Skin epidermis (tissue), 12 donors: ENCODE measurements around the gene MAD1L1.

Experiments
- H3K27ac ChIP-seq, 21 experiments: fragments of 200-600 bp; sonication (generic) in 11 of 21; one replicate each; pipeline ENCODE4 v1.5.0; 2020; ENCODE audit warnings: mild to moderate bottlenecking in 3 of 21, inconsistent platforms in 2 of 21, moderate library complexity in 2 of 21
- H3K4me3 ChIP-seq, 7 experiments: fragments of 200-600 bp; sonication (generic) in 2 of 7; one replicate each; pipeline ENCODE4 v1.5.0; 2020; ENCODE audit warnings: inconsistent platforms in 2 of 7, mild to moderate bottlenecking in 2 of 7, moderate library complexity in 1 of 7

MAD1L1 gene

DNA sequence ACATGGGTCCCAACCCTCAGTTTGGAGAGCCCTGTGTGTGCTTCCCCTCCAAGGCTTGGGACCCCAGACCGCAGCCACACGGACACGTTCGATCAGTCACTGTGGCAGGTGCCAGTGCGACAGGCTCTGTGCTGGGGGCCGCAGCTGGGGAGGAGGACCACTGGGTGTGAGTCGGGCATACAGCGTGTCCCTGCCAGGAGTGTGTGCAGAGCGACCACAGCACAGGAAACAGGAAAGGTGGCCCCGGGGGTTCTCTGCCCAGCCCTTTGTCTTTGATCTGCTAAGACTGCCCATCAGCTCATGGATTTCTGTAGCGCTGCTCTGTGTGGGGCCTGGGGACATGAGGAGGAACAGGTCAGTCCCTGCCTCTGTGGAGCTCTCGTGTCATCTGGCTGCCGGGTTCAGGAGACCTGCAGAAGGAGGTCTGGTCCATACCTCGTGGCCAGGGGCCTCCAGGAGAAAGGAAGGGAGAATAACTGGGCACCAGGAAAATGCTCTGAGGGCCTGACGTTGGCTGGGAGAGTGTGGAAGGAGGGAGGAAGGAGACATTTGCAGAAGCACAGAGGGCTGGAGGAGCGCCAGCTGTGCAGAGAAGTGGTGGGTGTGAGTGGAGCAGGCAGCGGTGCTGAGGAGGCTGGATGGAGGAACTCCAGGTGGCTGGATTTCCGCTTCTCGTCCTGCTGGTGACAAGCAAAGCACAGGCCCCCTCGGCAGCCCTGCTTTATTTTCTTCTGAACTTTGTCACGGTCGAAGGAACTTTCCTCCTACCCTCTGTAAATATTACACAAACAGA, 13.3 kb upstream of the MAD1L1 start:
- H3K27ac ChIP-seq: peak overlapping the region in 1 of 21 experiments; percentile 10
- no peak overlapping the region for H3K4me3 ChIP-seq

DNA sequence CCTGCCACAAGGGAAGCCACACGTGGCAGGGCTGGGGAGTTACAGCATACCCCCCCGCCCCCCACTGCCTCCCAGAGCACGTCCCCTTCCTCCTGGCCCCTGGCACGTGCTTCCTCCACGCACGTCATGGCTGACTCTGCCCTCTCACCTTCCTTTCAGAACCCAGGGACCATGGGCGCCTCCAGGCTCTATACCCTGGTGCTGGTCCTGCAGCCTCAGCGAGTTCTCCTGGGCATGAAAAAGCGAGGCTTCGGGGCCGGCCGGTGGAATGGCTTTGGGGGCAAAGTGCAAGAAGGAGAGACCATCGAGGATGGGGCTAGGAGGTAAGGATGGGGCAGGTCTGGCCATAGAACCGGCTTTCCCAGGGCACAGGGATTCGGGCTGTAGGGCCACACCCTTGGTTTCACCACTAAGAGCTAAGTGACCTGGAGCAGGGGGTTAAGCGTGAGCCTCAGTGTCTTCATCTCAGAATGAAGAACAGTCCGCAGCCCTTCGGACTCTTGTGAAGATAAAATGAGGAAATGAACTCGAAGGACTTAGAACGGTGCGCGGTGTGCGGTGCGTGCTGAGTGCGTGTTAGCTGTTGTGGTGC, 11.8 kb upstream of the MAD1L1 start:
- Histone ChIP-seq H3K4me3 (no peak overlapping the region), H3K27ac (no peak overlapping the region)

DNA sequence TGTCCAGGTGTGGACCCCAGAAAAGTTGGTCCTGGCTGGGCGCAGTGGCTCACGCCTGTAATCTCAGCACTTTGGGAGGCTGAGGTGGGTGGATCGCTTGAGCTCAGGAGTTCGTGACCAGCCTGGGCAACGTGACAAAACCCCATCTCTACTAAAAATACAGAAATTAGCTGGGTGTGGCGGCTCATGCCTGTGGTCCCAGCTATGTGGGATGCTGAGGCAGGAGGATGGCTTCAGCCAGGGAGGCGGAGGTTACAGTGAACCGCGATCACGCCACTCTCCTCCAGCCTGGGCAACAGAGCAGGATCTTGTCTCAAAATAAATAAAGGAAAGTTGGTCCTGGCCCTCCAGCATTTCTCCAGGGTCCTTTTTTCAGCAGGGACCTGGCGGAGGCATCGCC, 10.7 kb upstream of the MAD1L1 start:
- no peak overlapping the region for H3K27ac ChIP-seq
- no peak overlapping the region for H3K4me3 ChIP-seq

DNA sequence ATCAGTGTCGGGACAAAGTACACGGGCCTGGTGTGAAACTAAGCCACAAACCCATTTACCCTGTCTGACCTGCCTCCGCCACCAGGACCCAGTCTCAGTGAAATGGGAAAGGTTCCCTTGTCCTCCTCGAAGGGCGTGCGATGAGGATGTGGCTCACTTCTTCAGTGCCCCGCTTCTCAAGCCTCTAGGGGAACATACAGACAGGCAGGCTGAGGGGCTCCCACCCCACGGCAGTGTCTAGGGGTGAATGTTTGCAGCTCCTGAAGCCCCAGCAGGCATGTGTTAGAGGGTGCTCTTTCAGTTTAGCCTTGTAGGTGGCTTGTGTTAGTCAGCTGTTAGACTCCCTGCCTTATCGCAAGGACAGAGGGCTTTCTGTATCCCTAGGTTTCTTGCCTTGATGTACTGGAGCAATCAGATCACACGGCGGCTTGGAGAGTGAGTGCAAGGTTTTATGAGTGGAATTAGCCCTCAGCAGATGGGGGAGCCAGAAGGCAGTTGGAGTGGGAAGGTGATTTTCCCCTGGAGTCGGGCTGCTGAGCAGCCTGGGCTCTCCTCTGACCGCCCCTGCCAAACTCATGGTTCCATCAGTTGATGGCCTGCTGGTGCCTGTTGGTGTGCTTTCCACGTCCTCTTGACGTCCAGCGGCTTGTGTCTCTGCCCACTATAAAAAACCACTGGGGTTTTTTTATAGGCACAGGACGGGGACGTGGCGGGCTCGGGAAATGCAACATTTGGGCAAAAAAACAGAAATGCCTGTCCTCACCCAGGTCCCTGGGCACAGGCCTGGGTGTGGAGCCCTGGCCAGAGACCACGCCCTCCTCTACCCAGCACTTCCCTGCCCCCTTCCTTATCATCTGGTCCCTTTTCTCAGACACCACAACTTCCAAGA, 10.0 kb upstream of the MAD1L1 start:
- Histone ChIP-seq H3K27ac (peak overlapping the region in 20 of 21 experiments; percentile 64 to 94 (median 89)), H3K4me3 (peak overlapping the region; percentile 62 to 100 (median 94))

DNA sequence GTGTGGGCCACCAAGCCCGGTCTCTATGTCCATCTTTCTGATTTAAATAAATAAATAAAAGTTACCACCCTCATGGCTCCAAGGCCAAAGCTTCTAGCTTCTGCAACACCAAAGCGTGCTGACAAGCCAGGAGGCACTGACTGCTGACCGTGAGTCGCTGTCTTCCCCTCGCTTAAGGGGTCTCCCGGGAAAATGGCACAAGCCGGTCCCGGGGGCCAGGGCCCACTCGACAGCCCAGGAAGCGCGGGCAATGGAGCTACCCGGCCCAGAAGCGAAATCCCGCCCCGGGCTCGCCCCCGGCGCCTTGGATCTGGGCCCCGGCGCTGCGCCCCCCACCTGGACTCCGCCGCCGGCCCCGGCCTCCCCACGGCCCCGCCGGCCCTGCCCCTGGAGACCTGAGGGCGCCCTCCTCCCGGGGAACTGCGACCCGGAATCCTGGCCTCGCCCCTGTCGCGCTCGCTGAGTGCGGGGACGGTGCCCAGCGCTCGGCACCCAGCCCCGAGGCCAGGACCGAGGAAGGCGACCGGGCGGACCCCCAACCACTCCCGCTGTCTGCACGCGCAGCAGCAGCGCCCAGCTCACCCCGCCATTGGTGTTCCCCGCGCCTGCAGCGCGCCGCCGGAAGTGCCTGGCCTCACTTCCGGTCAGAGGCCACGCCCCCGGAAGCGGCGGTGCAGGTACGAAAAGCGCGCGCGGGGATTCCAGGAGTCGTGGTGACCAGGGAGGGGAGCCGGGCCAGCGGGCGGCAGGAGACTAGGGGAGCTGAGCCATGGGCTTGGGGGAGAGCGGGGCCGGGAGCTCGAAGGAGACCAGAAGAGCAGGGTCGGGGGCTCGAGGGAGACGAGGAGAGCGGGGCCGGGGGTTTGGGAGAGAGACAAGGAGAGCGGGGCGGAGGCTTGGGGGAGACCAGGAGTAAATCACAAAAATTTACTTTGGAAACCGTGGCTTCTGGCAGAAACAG, 9.1 kb upstream of the MAD1L1 start, which contains the start of the genes MRM2 and NUDT1:
TSS of gene MRM2 (minus strand) at position 626 of the 961 bp plus-strand sequence. CDS start at position 590, 36 bp downstream.
TSS of gene NUDT1 (plus strand) at position 647 of the 961 bp plus-strand sequence. CDS start 2,349 bp downstream, outside the sequence.
- peak within 1 kb of the TSS; percentile 62 to 100 (median 94) for H3K4me3 ChIP-seq
- peak within 1 kb of the TSS in 20 of 21 experiments; percentile 64 to 94 (median 89) for H3K27ac ChIP-seq

DNA sequence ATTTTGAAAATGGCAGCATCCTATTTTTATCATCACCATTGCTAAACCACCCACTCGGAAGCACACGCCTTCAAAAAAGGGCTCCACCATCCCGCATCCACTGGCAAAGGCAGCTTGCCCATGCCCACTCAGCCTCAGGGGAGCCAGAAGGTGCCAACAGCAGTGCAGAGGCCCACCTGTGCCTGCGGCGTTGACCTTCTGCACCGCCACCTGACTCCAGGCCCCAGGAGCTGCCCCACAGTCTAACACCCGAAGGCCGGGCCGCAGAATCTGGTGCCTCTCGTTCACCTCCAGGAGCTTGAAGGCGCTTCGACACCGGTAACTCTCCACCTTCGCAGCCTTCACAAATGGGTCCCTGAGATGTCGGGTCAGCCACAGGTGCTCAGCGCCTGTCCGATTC, 6.5 kb upstream of the MAD1L1 start:
- no peak overlapping the region for H3K4me3 ChIP-seq
- no peak overlapping the region for H3K27ac ChIP-seq

DNA sequence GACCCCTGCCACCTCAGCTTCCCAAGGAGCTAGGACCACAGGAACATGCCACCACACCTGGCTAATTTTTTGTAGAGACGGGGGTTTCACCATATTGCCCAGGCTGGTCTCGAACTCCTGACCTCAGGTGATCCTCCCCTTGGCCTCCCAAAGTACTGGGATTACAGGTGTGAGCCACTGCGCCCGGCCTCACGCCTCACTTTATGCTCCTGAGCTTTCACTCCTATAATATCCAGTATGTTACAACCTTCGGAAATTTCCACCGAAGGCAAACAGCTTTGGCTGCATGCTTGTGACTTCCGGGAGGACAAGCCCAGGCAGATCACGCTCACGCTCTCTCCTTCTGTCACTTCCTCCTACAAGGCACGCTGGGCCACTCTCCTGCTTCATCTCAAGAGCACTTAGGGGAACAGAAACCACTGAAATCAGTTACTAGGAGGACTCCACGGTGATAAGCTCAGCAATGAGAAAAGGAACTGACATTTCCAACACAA, 4.4 kb upstream of the MAD1L1 start:
- no peak overlapping the region for H3K4me3 ChIP-seq
- peak overlapping the region in 18 of 21 experiments; percentile 27 to 80 (median 66) for H3K27ac ChIP-seq

DNA sequence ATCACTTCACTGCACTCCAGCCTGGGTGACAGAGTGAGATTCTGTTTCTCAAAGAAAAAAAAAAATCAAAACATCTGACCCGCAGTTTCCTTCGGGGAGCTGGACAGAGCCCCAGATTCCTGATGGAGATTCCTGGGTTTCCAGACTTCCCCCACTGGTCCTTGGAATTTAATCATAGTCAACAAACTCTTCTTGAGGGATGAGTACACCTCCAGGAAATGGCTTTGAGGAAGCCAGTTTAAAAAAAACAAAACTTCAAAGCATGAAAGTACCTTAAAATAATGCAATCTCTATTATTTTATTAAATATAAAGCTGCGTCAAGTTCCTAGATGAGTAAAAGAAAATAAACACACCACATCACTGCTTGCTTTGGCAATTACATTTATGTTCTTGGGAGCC, 1.2 kb upstream of the MAD1L1 start:
- Histone ChIP-seq H3K27ac (no peak overlapping the region), H3K4me3 (no peak overlapping the region)

DNA sequence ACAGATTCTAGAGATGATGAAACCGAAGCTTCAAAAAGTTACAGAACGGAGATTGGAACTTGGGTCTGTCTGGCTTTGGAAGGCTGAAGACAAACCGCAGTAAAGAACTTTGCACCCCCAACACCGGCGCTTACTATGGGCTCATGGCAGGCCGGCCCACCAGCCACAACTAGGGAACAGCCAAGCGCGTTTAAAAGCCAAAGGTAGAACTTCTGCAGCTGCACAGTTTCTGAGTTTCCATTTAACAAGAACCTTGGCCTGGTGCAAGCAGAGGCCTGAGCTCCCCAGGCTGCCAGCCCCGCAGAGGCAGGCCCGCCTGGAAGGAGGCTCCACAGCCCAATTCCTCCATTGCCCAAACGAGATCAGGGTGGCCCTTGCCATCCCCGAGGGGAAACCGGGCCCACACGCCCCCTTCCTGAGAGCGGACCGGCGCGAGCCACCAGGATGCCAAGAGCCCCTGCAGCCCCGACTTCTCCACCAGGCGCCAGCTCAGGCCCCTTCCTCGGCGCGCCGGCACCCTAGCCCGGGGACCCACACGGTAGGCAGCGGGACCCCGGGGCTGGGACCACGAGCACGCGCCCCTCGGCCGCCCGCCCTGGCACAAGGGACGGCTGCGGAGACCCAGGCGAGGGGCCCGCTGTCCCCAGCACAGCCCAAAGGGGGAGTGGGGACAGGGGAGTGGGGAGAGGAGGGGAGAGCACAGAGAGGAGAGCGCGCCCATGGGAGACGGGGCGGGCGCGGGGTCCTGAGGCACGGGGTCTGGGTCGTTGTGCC, 566 bp downstream of the MAD1L1 start:
- Histone ChIP-seq H3K27ac (peak overlapping the region; percentile 68 to 99 (median 87)), H3K4me3 (peak overlapping the region; percentile 78 to 100 (median 97))

DNA sequence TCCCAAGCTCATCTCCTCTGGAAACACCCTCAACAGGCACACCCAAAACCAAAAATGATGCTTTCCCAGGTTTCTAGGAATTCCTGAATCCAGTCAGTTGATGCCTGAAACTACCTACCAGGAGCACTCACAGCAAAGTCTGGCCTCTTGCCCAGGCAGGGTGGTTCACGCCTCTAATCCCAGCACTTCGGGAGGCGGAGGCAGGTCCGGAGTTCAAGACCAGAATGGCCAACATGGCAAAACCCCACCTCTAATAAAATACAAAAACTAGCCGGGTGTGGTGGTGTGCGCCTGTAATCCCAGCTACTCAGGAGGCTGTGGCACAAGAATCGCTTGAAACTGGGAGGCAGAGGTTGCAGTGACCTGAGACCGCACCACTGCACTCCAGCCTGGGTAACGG, 1.9 kb downstream of the MAD1L1 start:
- no peak overlapping the region for H3K27ac ChIP-seq
- no peak overlapping the region for H3K4me3 ChIP-seq

DNA sequence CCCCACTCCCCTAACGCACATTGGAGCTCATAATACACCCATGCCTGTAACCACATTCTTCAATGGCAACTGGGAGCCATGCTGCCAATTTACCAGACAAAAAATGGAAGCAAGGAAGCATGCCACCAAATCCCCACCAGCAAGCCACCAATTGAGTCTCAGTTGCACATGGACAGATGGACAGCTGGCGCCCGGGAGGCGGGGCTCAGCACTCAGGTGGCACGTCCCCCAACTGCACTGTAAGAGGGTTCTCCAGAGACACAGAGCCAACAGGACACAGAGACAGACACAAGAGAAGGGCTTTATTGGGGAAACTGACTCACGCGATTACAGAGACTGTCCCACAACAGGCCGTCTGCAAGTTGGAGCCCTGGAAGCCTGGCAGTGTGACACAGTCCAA, 2.5 kb downstream of the MAD1L1 start:
- H3K27ac ChIP-seq: no peak overlapping the region
- no peak overlapping the region for H3K4me3 ChIP-seq

DNA sequence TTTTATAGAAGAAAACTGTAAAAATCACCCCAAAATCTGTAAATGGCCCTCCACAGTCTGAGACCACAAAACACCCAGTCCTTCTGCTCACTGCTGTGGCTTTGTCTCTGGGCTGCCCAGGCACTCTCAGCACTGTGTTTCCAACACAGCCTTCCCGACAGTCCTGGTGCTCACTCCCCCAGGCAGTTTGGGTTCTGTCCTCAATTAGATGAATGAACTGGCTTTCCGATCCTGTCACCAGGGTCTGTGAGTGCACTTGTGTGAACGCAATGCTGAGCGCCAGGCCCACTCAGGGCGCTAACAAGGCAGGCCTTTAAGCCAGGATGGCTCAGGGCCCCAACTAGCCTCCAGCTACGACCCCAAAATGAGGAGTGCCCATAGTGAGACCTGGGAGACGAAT, 3.3 kb downstream of the MAD1L1 start:
- H3K27ac ChIP-seq: peak overlapping the region in 1 of 21 experiments; percentile 10

DNA sequence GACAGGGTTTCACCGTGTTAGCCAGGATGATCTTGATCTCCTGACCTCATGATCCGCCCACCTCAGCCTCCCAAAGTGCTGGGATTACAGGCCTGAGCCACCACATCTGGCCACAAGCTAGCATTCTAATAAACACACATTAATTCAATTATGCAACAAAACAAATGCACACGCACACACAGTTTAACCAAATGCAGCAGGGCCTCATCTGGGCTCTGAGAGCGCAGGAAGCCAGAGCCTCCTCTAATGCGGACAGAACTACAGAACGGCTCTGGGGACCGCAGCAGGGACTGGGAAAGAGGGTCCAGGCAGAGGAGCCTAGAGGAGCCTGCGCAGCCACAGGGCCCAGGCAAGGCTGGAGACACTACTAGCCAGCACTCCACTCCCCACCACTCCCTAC, 3.8 kb downstream of the MAD1L1 start:
- Histone ChIP-seq H3K4me3 (no peak overlapping the region), H3K27ac (peak overlapping the region in 1 of 21 experiments; percentile 10)

More for the DNA sequence above, 3.3 kb downstream of the MAD1L1 start:
- H3K4me3 ChIP-seq: no peak overlapping the region

DNA sequence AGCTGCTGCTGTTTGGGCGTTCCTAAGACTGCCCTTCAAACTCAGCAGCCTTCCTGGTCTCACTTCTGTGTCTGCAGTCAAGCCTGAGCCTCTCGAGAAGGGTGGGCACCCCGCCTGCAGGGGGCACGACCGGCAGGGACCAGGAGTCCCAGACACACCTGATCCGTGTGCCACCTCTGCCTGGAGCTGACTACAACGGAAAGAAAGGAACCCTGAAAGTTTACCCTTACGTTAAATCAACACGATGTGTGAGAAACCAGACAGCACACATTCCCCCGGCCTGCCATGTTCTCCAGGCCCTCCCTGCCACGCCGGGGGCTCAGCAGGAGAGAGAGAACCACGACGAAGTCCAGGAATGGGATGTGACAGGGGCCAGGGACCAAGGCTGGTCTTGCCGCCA, 5.0 kb downstream of the MAD1L1 start:
- H3K27ac ChIP-seq: no peak overlapping the region
- no peak overlapping the region for H3K4me3 ChIP-seq

DNA sequence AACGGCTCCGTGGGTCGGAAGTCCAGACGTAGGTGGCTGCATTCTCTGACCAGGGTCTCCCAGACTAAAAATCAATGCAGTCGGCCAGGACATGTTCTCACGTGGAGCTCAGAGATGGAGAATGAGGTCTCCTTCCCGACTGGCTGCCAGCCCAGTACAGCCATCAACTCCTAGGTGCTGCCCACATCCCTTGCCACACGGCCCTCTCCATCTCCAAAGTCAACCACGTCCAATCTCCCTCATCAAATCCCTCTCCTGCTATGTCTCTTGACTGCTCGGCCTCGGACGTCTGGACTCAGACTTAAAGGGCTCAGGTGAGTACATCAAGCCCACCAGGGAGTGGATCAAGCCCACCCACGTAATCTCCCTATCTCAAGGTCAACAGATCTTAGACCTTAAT, 6.9 kb downstream of the MAD1L1 start:
- H3K4me3 ChIP-seq: no peak overlapping the region
- peak overlapping the region in 5 of 21 experiments; percentile 2 to 57 (median 27) for H3K27ac ChIP-seq

DNA sequence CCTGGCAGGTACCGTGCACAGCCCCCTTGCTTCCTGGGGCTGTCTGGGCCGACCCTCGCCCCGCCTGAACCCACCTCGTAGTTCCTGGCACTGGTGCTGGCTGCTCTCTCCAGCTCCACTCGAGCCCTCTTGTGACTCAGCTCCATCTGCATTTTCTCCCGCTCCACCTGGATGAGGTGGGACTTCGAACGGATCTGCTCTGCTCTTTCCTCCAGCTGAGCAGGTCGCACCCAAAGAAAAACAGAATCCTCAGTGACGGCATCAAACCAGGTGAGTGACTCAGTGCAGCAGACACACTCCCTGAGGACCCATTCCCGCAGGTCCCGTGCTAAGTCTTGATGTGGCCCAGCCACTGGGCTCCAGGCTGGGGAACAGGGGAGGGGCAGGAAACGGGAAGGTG, 7.4 kb downstream of the MAD1L1 start:
- Histone ChIP-seq H3K27ac (peak overlapping the region in 4 of 21 experiments; percentile 1 to 57 (median 28)), H3K4me3 (no peak overlapping the region)

DNA sequence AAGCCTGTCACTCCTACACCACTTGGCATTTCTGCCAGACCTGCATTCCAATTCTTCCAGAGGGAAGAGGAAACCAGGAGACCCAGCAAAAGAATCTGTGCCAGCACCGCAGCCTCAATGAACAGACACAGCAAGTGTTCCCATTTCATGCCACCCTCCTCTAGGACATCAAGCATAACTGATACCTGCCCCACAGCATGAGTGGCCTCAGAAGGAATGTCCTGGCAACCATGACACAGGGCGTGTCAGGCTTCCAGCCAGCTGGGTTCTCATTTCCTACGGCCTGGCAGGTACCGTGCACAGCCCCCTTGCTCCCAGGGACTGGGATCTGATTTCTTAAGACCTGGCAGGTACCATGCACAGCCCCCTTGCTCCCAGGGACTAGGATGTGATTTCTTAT, 7.8 kb downstream of the MAD1L1 start:
- H3K4me3 ChIP-seq: no peak overlapping the region
- peak overlapping the region in 4 of 21 experiments; percentile 1 to 57 (median 38) for H3K27ac ChIP-seq

DNA sequence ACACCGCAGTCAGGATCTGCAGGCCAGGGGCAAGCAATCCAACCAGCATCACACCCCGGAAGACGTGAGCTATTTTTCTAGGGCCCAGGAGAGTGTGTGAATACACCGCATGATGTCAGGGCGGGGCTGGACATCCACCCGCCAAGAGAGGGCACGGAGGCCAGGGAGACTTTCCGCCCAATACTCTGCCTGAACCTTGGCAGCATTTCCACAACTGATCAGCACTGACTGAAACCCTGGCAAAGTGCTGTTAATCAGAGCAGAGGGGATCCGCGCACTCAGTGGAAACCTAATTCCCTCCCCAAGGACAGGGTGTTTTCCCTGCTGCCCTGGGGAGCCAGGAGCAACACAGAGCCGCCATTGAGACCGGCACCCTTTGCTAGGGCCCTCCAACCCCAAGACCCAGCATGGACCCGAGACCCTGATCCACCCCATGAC, 8.2 kb downstream of the MAD1L1 start:
- Histone ChIP-seq H3K27ac (peak overlapping the region in 4 of 21 experiments; percentile 1 to 57 (median 38)), H3K4me3 (no peak overlapping the region)
